Measurements from ENCODE around the gene TGM2. TPM values are rescaled to one million over a fixed set of nuclear protein-coding genes. Genes with fewer than 3 reads are reported as not detected.
A peak's percentile ranks its signal among the peaks of the same experiment; 100 is the strongest.

Gene TGM2
- total RNA-seq, 2 experiments from 2014 or later: not detected

DNA sequence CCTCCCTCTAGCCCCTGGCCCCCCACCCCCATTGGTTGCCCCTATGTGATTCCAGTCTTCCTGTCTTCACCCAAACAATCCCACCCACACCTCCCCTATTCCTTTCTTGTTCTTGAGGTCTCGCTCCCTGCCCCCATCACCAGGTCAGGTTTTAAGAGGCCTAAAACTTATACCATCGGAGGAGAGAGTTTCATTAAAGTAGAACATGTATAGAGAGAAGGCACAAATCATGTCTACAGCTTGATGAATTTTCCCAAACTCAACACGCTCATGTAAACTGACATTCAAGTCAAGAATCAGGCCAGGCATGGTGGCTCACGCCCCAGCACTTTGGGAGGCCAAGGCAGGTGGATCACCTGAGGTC is 44.5 kb downstream of the TGM2 start:
- Mint-ChIP-seq H3K4me3 (no peak overlapping the region), H3K27ac (no peak overlapping the region)

GRCh38 chr20:38119446-38119845 is 45.6 kb downstream of the TGM2 start:
- no peaks in the 10 kb centered on the region for H3K36me3 Mint-ChIP-seq
- no peaks in the 10 kb centered on the region for H3K9me3 Mint-ChIP-seq
- no peak overlapping the region for H3K27ac Mint-ChIP-seq
- no peaks in the 10 kb centered on the region for H3K4me1 Mint-ChIP-seq
- no peaks in the 10 kb centered on the region for H3K27me3 Mint-ChIP-seq
- no peak for DNase-seq
- H3K4me3 Mint-ChIP-seq: no peak overlapping the region

More for the DNA sequence above, 44.5 kb downstream of the TGM2 start:
- DNase-seq: no peak
- Mint-ChIP-seq H3K4me1 (no peaks in the 10 kb centered on the region), H3K9me3 (no peaks in the 10 kb centered on the region), H3K27me3 (no peaks in the 10 kb centered on the region), H3K36me3 (no peaks in the 10 kb centered on the region)

- Mint-ChIP-seq H3K36me3 (no peaks in the 10 kb centered on the region), H3K9me3 (no peaks in the 10 kb centered on the region), H3K4me3 (no peak overlapping the region), H3K4me1 (no peaks in the 10 kb centered on the region), H3K27me3 (no peaks in the 10 kb centered on the region), H3K27ac (no peak overlapping the region)
- no peak for DNase-seq
Observed at GRCh38 chr20:38117635-38118034, 47.4 kb downstream of the TGM2 start.

GRCh38 chr20:38117205-38117604 is 47.9 kb downstream of the TGM2 start:
- H3K36me3 Mint-ChIP-seq: no peaks in the 10 kb centered on the region
- H3K4me1 Mint-ChIP-seq: no peaks in the 10 kb centered on the region
- no peaks in the 10 kb centered on the region for H3K9me3 Mint-ChIP-seq
- H3K4me3 Mint-ChIP-seq: no peak overlapping the region
- no peak for DNase-seq
- no peaks in the 10 kb centered on the region for H3K27me3 Mint-ChIP-seq
- no peak overlapping the region for H3K27ac Mint-ChIP-seq

DNA sequence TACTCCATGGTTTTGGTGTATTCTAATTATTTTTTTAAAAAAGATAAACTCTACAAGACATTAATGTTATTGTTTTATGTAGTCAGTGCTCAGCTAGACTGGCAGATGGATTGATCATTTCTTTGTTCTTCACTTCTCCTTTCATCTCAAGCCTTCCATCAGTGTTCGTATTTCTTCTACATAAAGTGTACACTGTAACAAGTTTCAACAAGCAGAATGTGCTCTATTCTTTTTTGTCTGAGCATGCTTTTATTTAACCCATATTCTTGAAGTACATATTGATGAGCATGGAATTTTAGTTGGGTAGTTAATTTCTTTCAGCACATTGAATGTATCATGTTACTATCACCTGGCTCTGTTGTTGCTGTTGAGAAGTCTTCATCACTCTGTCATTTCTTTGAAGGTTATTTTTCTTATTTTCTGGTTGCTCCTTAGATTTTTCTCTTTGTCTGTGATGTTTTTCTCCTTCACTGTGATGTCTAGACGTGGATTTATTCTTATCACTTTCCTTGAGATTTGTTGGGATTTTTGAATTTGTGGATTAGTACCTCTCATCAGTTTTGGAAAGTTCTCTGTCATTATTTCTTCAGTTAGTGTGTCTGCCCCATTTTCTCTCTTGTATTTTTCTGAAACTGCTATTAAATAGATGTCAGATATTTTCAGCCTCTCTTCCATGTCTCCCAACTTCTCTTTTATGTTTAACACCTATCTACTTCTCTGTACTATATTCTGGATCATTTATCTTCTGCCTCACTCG is 48.5 kb downstream of the TGM2 start:
- no peaks in the 10 kb centered on the region for H3K4me1 Mint-ChIP-seq
- DNase-seq: no peak
- H3K27me3 Mint-ChIP-seq: no peaks in the 10 kb centered on the region
- H3K9me3 Mint-ChIP-seq: no peaks in the 10 kb centered on the region
- H3K36me3 Mint-ChIP-seq: no peaks in the 10 kb centered on the region
- H3K4me3 Mint-ChIP-seq: no peak overlapping the region
- H3K27ac Mint-ChIP-seq: no peak overlapping the region

GRCh38 chr20:38115896-38116295 is 49.2 kb downstream of the TGM2 start:
- no peak for DNase-seq
- no peaks in the 10 kb centered on the region for H3K4me1 Mint-ChIP-seq
- H3K27me3 Mint-ChIP-seq: no peaks in the 10 kb centered on the region
- no peak overlapping the region for H3K27ac Mint-ChIP-seq
- no peaks in the 10 kb centered on the region for H3K9me3 Mint-ChIP-seq
- H3K4me3 Mint-ChIP-seq: no peak overlapping the region
- no peaks in the 10 kb centered on the region for H3K36me3 Mint-ChIP-seq

- Mint-ChIP-seq H3K27me3 (no peaks in the 10 kb centered on the region), H3K9me3 (no peaks in the 10 kb centered on the region), H3K36me3 (no peaks in the 10 kb centered on the region), H3K4me3 (no peak overlapping the region), H3K4me1 (no peaks in the 10 kb centered on the region), H3K27ac (no peak overlapping the region)
- DNase-seq: no peak
Observed at GRCh38 chr20:38115205-38115604, 49.9 kb downstream of the TGM2 start.

DNA sequence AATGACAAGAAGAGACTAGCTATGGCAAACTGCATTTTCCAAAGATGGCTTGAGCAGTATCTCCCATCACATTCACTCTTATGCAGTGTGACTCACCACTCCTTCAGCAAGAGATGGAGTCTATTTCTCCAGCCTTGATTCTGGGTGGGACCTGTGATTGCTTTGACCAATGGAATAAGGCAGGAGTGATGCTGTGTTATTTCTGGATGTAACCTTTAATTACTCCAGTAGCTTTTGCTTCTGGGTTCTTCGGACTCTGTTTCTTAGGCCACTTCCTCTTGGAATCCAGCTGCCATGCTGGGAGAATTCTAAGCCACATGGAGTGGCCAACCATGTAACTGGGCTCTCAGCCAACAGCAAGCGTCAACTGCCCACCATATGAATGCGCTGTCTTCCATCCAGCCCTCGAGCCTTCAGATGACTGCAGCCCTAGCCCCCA is 50.7 kb downstream of the TGM2 start:
- no peaks in the 10 kb centered on the region for H3K9me3 Mint-ChIP-seq
- DNase-seq: no peak
- no peaks in the 10 kb centered on the region for H3K36me3 Mint-ChIP-seq
- no peak overlapping the region for H3K4me3 Mint-ChIP-seq
- H3K27me3 Mint-ChIP-seq: no peaks in the 10 kb centered on the region
- H3K27ac Mint-ChIP-seq: no peak overlapping the region
- no peaks in the 10 kb centered on the region for H3K4me1 Mint-ChIP-seq

DNA sequence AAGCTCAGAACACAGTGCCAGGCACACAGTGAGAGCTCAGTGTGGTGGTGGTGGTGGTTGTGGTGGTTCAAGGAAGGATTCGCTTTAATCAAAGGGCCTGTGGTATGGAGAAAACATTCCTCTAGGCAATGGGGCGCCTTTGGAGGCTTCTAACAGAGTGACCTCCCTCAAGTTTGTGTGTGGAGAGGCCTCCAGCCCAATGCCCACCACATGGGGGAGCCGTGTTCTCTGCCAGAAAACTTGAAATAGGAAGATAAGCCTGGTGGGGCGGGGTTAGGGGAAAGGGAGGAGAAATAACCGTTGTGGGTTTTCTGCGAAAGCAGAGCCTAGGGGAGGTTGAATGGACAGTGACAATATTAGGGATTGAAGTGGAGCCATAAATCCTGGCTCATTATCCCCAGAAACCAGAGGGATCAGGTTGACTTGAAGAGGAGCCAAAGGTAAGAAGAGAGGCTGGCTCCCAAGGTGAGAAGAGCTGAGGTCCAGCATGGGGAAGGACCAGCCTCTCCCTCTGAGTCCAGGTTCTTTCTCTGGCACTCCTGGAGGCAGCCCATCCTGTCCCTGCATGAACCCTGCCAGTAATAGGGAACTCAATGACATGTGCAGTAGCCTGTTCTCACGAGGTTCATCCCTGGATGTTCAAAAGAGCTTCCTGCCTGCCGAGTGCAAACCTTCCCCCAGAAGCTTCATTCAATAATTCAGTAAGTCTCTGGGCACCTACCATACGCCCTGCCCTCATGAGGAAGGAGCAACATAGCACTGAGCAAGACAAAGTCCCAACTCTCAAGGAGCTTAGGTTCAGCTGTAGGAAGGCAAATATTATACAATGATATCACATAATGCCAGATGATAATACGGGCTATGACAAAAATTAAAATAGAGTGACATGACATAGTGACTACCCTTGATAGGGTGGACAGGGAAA is 51.4 kb downstream of the TGM2 start:
- H3K4me3 Mint-ChIP-seq: no peak overlapping the region
- no peaks in the 10 kb centered on the region for H3K27me3 Mint-ChIP-seq
- H3K27ac Mint-ChIP-seq: no peak overlapping the region
- DNase-seq: peak; percentile 17
- no peaks in the 10 kb centered on the region for H3K9me3 Mint-ChIP-seq
- H3K36me3 Mint-ChIP-seq: no peaks in the 10 kb centered on the region
- H3K4me1 Mint-ChIP-seq: no peaks in the 10 kb centered on the region

DNA sequence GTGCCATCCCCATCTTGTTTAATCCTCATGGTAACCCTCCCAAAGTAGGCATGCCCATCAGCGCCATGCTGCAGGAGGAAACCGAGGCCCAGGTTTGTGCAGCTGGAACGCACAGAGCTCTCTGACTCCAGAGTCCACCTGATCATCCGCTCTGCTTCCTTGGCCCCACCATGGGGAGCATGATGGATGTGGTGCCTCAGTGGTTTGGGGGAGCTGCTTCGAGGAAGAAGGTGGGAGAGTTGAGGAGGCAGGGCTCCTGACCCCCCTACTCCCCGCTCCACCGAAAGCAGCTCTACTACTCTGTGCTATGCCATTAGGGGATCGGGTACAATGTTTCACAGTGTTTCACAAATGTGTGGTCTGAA is 52.2 kb downstream of the TGM2 start:
- no peaks in the 10 kb centered on the region for H3K27me3 Mint-ChIP-seq
- H3K4me3 Mint-ChIP-seq: no peak overlapping the region
- no peaks in the 10 kb centered on the region for H3K36me3 Mint-ChIP-seq
- DNase-seq: no peak
- no peaks in the 10 kb centered on the region for H3K9me3 Mint-ChIP-seq
- no peak overlapping the region for H3K27ac Mint-ChIP-seq
- no peaks in the 10 kb centered on the region for H3K4me1 Mint-ChIP-seq

DNA sequence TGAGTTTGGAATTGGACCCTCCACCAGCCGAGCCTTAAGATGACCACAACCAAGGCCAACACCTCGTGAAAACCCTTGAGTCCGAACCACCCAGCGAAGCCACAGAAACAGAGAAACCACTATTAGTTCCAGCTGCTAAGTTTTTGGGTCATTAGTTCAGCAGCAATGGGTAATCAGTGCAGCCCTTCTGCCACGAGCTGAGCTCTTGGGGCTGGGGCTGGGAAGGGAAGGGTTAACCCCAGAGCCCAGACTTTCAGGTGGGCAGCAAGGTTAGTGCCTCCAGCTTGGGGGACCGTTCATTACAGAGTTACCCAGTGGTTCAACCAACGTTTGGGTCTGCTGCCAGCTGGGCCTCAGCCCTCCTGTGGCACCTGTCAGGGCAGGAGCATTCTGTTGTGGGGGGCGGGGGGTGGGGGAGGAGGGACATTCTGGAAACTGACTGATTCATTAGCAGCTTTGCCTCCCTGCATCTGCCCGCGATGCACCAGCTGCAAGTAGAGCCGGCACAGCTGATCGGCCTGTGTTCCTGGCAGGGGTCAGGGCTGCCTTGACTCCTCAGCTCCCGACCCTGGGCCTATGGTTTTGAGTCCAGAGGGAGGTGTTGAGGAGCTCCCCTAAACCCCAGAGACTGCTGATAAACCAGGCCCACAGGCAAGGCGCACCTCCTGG is 52.7 kb downstream of the TGM2 start:
- no peaks in the 10 kb centered on the region for H3K27me3 Mint-ChIP-seq
- no peaks in the 10 kb centered on the region for H3K9me3 Mint-ChIP-seq
- H3K36me3 Mint-ChIP-seq: no peaks in the 10 kb centered on the region
- no peak overlapping the region for H3K27ac Mint-ChIP-seq
- no peaks in the 10 kb centered on the region for H3K4me1 Mint-ChIP-seq
- no peak overlapping the region for H3K4me3 Mint-ChIP-seq
- no peak for DNase-seq

- Mint-ChIP-seq H3K4me1 (no peaks in the 10 kb centered on the region), H3K9me3 (no peaks in the 10 kb centered on the region), H3K27me3 (no peaks in the 10 kb centered on the region), H3K27ac (no peak overlapping the region), H3K36me3 (no peaks in the 10 kb centered on the region), H3K4me3 (no peak overlapping the region)
- DNase-seq: no peak
Observed at GRCh38 chr20:38111366-38112232, 53.5 kb downstream of the TGM2 start.

- Mint-ChIP-seq H3K9me3 (no peaks in the 10 kb centered on the region), H3K4me1 (no peaks in the 10 kb centered on the region), H3K36me3 (no peaks in the 10 kb centered on the region), H3K27me3 (no peaks in the 10 kb centered on the region), H3K4me3 (no peak overlapping the region), H3K27ac (no peak overlapping the region)
- DNase-seq: no peak
Observed at GRCh38 chr20:38110525-38111178, 54.4 kb downstream of the TGM2 start.

Measured in activated naive CD8-positive, alpha-beta T cell treated with anti-CD3 and anti-CD28 coated beads for 36 hours (primary cell).